HEK293T (cell line): ENCODE measurements around the gene BORCS6.
"Not testable (repeated sequence)": the region's sequence is repeated elsewhere in the genome, so short reads cannot be mapped to it uniquely, and the experiment has no call there.

Source experiments
- CTCF ChIA-PET: fragments of 350-600 bp; formaldehyde crosslinking; extraction: SDS; loops from one replicate; lab custom pipeline; 2021; ENCODE audit warnings: antibody characterized with exemption, inconsistent platforms; lab: Yijun Ruan, JAX
- POLR2A ChIA-PET: fragments of 350-600 bp; formaldehyde crosslinking; extraction: SDS; loops from one replicate; lab custom pipeline; 2020; ENCODE audit warnings: antibody characterized with exemption, inconsistent platforms; lab: Yijun Ruan, JAX
- DNase-seq: peaks from one replicate; pipeline ENCODE4 v3.0.0; 2012; ENCODE audit warnings: mixed read lengths; ENCODE audit errors: extremely low spot score
- ARNT ChIP-seq: fragments of 450-650 bp; IDR thresholded peaks from 2 replicates; pipeline ENCODE4 v1.6.1; 2017; ENCODE audit warnings: mild to moderate bottlenecking
- BHLHE40 ChIP-seq: fragments of 450-650 bp; IDR thresholded peaks from 2 replicates; pipeline ENCODE4 v1.6.1; 2016; ENCODE audit warnings: mild to moderate bottlenecking, moderate library complexity, borderline replicate concordance
- CTBP1 ChIP-seq: fragments of 450-650 bp; IDR thresholded peaks from 2 replicates; pipeline ENCODE4 v1.6.1; 2016; ENCODE audit warnings: borderline replicate concordance
- ELF4 ChIP-seq: fragments of 450-650 bp; IDR thresholded peaks from 2 replicates; pipeline ENCODE4 v1.6.1; 2017; ENCODE audit warnings: antibody characterized with exemption
- FOXA1 ChIP-seq: fragments of 450-650 bp; IDR thresholded peaks from 2 replicates; pipeline ENCODE4 v1.6.1; 2016; ENCODE audit warnings: mild to moderate bottlenecking
- FOXK2 ChIP-seq: fragments of 450-650 bp; IDR thresholded peaks from 2 replicates; pipeline ENCODE4 v1.6.1; 2016; ENCODE audit warnings: mild to moderate bottlenecking
- FOXM1 ChIP-seq: fragments of 450-650 bp; IDR thresholded peaks from 2 replicates; pipeline ENCODE4 v1.6.1; 2017; ENCODE audit warnings: mild to moderate bottlenecking, borderline replicate concordance
- HDGF ChIP-seq: fragments of 450-650 bp; IDR thresholded peaks from 2 replicates; pipeline ENCODE4 v1.6.1; 2017; ENCODE audit warnings: antibody characterized with exemption, borderline replicate concordance
- L3MBTL2 ChIP-seq: fragments of 450-650 bp; conservative IDR thresholded peaks from 2 replicates; pipeline ENCODE4 v1.6.1; 2016; ENCODE audit warnings: mild to moderate bottlenecking
- LEF1 ChIP-seq: fragments of 450-650 bp; IDR thresholded peaks from 2 replicates; pipeline ENCODE4 v1.6.1; 2017; ENCODE audit warnings: mild to moderate bottlenecking, borderline replicate concordance
- NFRKB ChIP-seq: fragments of 450-650 bp; IDR thresholded peaks from 2 replicates; pipeline ENCODE4 v1.6.1; 2016; ENCODE audit warnings: mild to moderate bottlenecking, moderate library complexity
- PKNOX1 ChIP-seq: fragments of 450-650 bp; IDR thresholded peaks from 2 replicates; pipeline ENCODE4 v1.6.1; 2016
- SP1 ChIP-seq: fragments of 450-650 bp; IDR thresholded peaks from 2 replicates; pipeline ENCODE4 v1.6.1; 2017
- SUZ12 ChIP-seq: fragments of 450-650 bp; IDR thresholded peaks from 2 replicates; pipeline ENCODE4 v1.6.1; 2016; ENCODE audit warnings: mild to moderate bottlenecking
- TARDBP ChIP-seq: fragments of 450-650 bp; IDR thresholded peaks from 2 replicates; pipeline ENCODE4 v1.6.1; 2016
- ZNF384 ChIP-seq: fragments of 450-650 bp; IDR thresholded peaks from 2 replicates; pipeline ENCODE4 v1.6.1; 2016

The BORCS6 gene

GRCh38 chr17:8173056-8173870 is 16.7 kb downstream of the BORCS6 start:
- ChIA-PET POLR2A (interaction anchor here (0.6 to 1.9 kb wide), 44 partner anchors 9 to 455 kb away, joined by 3 to 32 read pairs (median 7); partner anchors contain the start of genes ALOX12B, ALOXE3, AURKB and BORCS6), CTCF (interaction anchor here (0.7 to 1.2 kb wide), 3 partner anchors 15 to 54 kb away, joined by 3 to 5 read pairs (median 3); no protein-coding TSS in a partner anchor)
- DNase-seq, result peak; percentile 79
- TF ChIP-seq CTBP1, result peak; percentile 96
- TF ChIP-seq FOXM1, result peak; percentile 72; the same call in 1 of the 2 replicates
- peak; percentile 80 for TF ChIP-seq BHLHE40
- no peak for TF ChIP-seq SUZ12
- TF ChIP-seq LEF1, result 0 out of 2 replicates have a peak, but pooled peaks have one; percentile 59
- no peak for TF ChIP-seq HDGF
- TF ChIP-seq ARNT, result peak; percentile 74; the same call in 1 of the 2 replicates
- peak; percentile 100 for TF ChIP-seq ELF4
- peak; percentile 85 for TF ChIP-seq PKNOX1
- no peak for TF ChIP-seq SP1
- TF ChIP-seq FOXA1, result no peak
- TF ChIP-seq ZNF384, result peak; percentile 37; the same call in 1 of the 2 replicates
- peak; percentile 84 for TF ChIP-seq L3MBTL2
- TF ChIP-seq FOXK2, result peak; percentile 98
- TF ChIP-seq NFRKB, result peak; percentile 98
- peak; percentile 73 for TF ChIP-seq TARDBP

GRCh38 chr17:8170186-8170585 is 19.8 kb downstream of the BORCS6 start:
- POLR2A ChIA-PET, result interaction anchor here (0.7 to 1.0 kb wide), 3 partner anchors 9 to 125 kb away, joined by 3 read pairs; partner anchors contain the start of gene SLC25A35
- CTCF ChIA-PET, result interaction anchor here (0.6 to 0.7 kb wide), 2 partner anchors 34 to 52 kb away, joined by 3 read pairs; no protein-coding TSS in a partner anchor
- TF ChIP-seq ZNF384, result peak; percentile 84
- DNase-seq, result not testable (repeated sequence)

- ChIA-PET POLR2A (no interaction called here), CTCF (interaction anchor here (0.6 to 1.3 kb wide), 4 partner anchors 46 to 171 kb away, joined by 3 to 5 read pairs (median 4); no protein-coding TSS in a partner anchor)
- no peak for DNase-seq
- TF ChIP-seq FOXA1, result no peak
- TF ChIP-seq ELF4, result no peak
- TF ChIP-seq NFRKB, result no peak
- TF ChIP-seq ARNT, result no peak
- TF ChIP-seq FOXK2, result no peak
- no peak for TF ChIP-seq ZNF384
- TF ChIP-seq SP1, result no peak
- no peak for TF ChIP-seq LEF1
Measured at GRCh38 chr17:8167526-8167925, 22.5 kb downstream of the BORCS6 start.

GRCh38 chr17:8166731-8167130 is 23.2 kb downstream of the BORCS6 start:
- DNase-seq, result no peak
- CTCF ChIA-PET, result interaction anchor here (1.3 kb wide), 1 partner anchor 45 kb away, joined by 4 read pairs; no protein-coding TSS in a partner anchor
- TF ChIP-seq CTBP1 (no peak), PKNOX1 (no peak), ELF4 (no peak), ARNT (no peak), FOXM1 (no peak)
- POLR2A ChIA-PET, result no interaction called here

GRCh38 chr17:8164815-8165131 is 25.2 kb downstream of the BORCS6 start:
- TF ChIP-seq L3MBTL2, result no peak
- TF ChIP-seq FOXA1, result no peak
- TF ChIP-seq ELF4, result no peak
- TF ChIP-seq PKNOX1, result no peak
- TF ChIP-seq CTBP1, result no peak
- TF ChIP-seq ZNF384, result no peak
- TF ChIP-seq SUZ12, result no peak
- TF ChIP-seq BHLHE40, result no peak
- ChIA-PET POLR2A (interaction anchor here (1.2 to 1.9 kb wide), 4 partner anchors 9 to 84 kb away, joined by 5 to 31 read pairs (median 7); partner anchors contain the start of genes CTC1 and PFAS), CTCF (interaction anchor here (1.3 kb wide), 1 partner anchor 91 kb away, joined by 4 read pairs; no protein-coding TSS in a partner anchor)
- DNase-seq, result no peak
